ENCODE data around the gene RBL2. TPM values are rescaled to one million over a fixed set of nuclear protein-coding genes. Genes with fewer than 3 reads are reported as not detected.
"Not testable (repeated sequence)": the region's sequence is repeated elsewhere in the genome, so short reads cannot be mapped to it uniquely, and the experiment has no call there.

RBL2 gene
- total RNA-seq, 1 donor from 2014 or later = 36.0 TPM

DNA sequence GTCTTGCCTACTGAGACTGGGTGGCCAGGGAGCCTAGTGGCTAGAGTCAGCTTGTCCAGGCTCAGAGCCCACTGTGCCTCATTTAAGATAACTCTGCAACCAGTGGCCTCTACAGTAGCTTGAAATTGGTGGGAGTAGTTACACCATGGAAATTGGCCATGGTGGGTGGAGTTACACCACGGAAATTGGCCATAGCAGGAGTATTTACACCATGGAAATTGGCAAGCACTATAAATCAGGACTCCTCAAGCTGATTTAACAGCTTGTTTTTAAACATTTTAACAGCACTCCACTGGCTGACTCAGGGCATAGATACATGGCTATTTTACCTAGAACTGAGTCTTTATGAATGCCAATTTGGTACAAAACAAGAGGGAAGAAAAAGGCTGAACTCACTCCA is 96.5 kb downstream of the RBL2 start:
- Histone ChIP-seq H3K27me3 (ENCODE audit: low read depth) (no peaks in the 10 kb centered on the region), H3K4me3 (no peak overlapping the region), H3K4me1 (no peaks in the 10 kb centered on the region), H3K36me3 (no peaks in the 10 kb centered on the region), H3K9me3 (replicated peaks) (peaks cover 8% of the 10 kb centered on the region), H3K27ac (replicated peaks) (no peak overlapping the region)
- TF ChIP-seq CTCF (IDR thresholded peaks at IDR 0.05; ENCODE audit: borderline replicate concordance) = no peak
- intact Hi-C loops (cut with micrococcal nuclease) = no loop called here
- no peak for DNase-seq

- no peak overlapping the region for H3K27ac ChIP-seq (replicated peaks)
- peaks cover 8% of the 10 kb centered on the region for H3K9me3 ChIP-seq (replicated peaks)
- intact Hi-C loops (cut with micrococcal nuclease) = no loop called here
- no peaks in the 10 kb centered on the region for H3K27me3 ChIP-seq (ENCODE audit: low read depth)
- H3K4me1 ChIP-seq = no peaks in the 10 kb centered on the region
- TF ChIP-seq CTCF (IDR thresholded peaks at IDR 0.05; ENCODE audit: borderline replicate concordance) = no peak
- H3K4me3 ChIP-seq = no peak overlapping the region
- no peak for DNase-seq
- H3K36me3 ChIP-seq = no peaks in the 10 kb centered on the region
These were observed 99.9 kb downstream of the RBL2 start for GRCh38 chr16:53534206-53534605.

- Histone ChIP-seq H3K4me1 (no peaks in the 10 kb centered on the region), H3K9me3 (replicated peaks) (no peaks in the 10 kb centered on the region), H3K27me3 (ENCODE audit: low read depth) (peaks cover 15% of the 10 kb centered on the region), H3K36me3 (no peaks in the 10 kb centered on the region), H3K27ac (replicated peaks) (no peak overlapping the region), H3K4me3 (no peak overlapping the region)
- intact Hi-C loops (cut with micrococcal nuclease) = no loop called here
- no peak for DNase-seq
- no peak for TF ChIP-seq CTCF (IDR thresholded peaks at IDR 0.05; ENCODE audit: borderline replicate concordance)
These were observed 103.4 kb downstream of the RBL2 start for GRCh38 chr16:53537626-53538025.

DNA sequence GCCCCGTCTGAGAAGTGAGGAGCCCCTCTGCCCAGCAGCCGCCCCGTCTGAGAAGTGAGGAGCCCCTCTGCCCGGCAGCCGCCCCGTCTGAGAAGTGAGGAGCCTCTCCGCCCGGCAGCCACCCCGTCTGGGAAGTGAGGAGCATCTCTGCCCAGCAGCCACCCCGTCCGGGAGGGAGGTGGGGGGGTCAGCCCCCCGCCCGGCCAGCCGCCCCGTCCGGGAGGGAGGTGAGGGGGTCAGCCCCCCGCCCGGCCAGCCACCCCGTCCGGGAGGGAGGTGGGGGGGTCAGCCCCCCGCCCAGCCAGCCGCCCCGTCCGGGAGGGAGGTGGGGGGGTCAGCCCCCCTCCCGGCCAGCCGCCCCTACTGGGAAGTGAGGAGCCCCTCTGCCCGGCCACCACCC is 105.1 kb downstream of the RBL2 start:
- DNase-seq; H3K27ac ChIP-seq (replicated peaks); H3K36me3 ChIP-seq; intact Hi-C loops (cut with micrococcal nuclease); H3K9me3 ChIP-seq (replicated peaks); H3K4me1 ChIP-seq; H3K4me3 ChIP-seq: not testable (repeated sequence)
- peaks cover 15% of the 10 kb centered on the region for H3K27me3 ChIP-seq (ENCODE audit: low read depth)

DNA sequence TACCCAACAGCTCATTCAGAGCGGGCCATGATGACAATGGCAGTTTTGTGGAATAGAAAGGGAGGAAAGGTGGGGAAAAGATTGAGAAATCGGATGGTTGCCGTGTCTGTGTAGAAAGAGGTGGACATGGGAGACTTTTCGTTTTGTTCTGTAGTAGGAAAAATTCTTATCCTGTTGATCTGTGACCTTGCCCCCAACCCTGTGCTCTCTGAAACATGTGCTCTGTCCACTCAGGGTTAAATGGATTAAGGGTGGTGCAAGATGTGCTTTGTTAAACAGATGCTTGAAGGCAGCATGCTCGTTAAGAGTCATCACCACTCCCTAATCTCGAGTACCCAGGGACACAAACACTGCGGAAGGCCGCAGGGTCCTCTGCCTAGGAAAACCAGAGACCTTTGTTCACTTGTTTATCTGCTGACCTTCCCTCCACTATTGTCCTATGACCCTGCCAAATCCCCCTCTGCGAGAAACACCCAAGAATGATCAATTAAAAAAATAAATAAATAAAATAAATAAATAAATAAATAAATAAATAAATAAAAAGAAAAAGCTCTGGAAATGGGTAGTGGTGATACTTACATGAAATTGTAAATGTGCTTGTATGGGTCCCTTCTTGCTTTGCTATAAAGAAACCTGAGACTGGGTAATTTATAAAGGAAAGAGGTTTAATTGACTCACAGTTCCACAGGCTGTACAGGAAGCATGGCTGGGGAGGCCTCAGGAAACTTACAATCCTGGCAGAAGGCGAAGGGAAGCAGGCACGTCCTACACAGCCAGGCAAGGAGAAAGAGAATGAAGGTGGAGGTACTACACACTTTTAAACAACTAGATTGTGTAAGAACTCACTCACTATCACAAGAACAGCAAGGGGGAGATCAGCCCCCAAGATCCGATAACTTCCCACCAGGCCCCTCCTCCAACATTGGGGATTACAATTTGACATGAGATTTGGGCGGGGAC is 105.8 kb downstream of the RBL2 start:
- H3K27me3 ChIP-seq (ENCODE audit: low read depth) = peaks cover 15% of the 10 kb centered on the region
- H3K9me3 ChIP-seq (replicated peaks); DNase-seq; intact Hi-C loops (cut with micrococcal nuclease); H3K4me1 ChIP-seq; H3K4me3 ChIP-seq; H3K27ac ChIP-seq (replicated peaks); H3K36me3 ChIP-seq: not testable (repeated sequence)

Other genes starting within 250 kb of the RBL2 start
- 95.0 TPM for gene AKTIP, start 68.7 kb downstream of the RBL2 start, total RNA-seq

Measured in left ventricle myocardium inferior (tissue), 1 donor.